Smooth muscle cell (in vitro differentiated cells): ENCODE results near the gene CALHM3. TPM values are rescaled to one million over a fixed set of nuclear protein-coding genes. Genes with fewer than 3 reads are reported as not detected.
A peak's percentile ranks its signal among the peaks of the same experiment; 100 is the strongest.

Experiments
- DNase-seq: peaks from one replicate; lab custom pipeline; 2025; ENCODE audit not compliant: unreplicated experiment; lab: John Stamatoyannopoulos, UW
- H2AFZ ChIP-seq: fragments of 200-600 bp; sonication (generic); 2 replicates; pipeline ENCODE4 v1.6.0; 2016; ENCODE audit warnings: antibody characterized with exemption, low read depth, mild to moderate bottlenecking
- H3F3A ChIP-seq: fragments of 200-600 bp; sonication (generic); 2 replicates; pipeline ENCODE4 v1.6.0; 2017; ENCODE audit warnings: antibody characterized with exemption, low read depth
- H3K27ac ChIP-seq: fragments of 200-600 bp; sonication (generic); 2 replicates; pipeline ENCODE4 v1.5.1; 2016; ENCODE audit warnings: low read depth, mild to moderate bottlenecking
- H3K27me3 ChIP-seq: fragments of 200-600 bp; sonication (generic); 2 replicates; pipeline ENCODE4 v1.6.1; 2016; ENCODE audit warnings: low read depth, mild to moderate bottlenecking
- H3K36me3 ChIP-seq: fragments of 200-600 bp; sonication (generic); 2 replicates; pipeline ENCODE4 v1.5.1; 2016; ENCODE audit warnings: low read depth
- H3K4me1 ChIP-seq: fragments of 200-600 bp; sonication (generic); 2 replicates; pipeline ENCODE4 v1.5.1; 2016; ENCODE audit warnings: low read depth
- H3K4me2 ChIP-seq: fragments of 200-600 bp; sonication (generic); 2 replicates; pipeline ENCODE4 v1.6.0; 2016; ENCODE audit warnings: mild to moderate bottlenecking
- H3K4me3 ChIP-seq: fragments of 200-600 bp; sonication (generic); 2 replicates; pipeline ENCODE4 v1.5.1; 2016; ENCODE audit warnings: mild to moderate bottlenecking
- H3K79me2 ChIP-seq: fragments of 200-600 bp; sonication (generic); 2 replicates; pipeline ENCODE4 v1.6.0; 2016; ENCODE audit warnings: low read depth, mild to moderate bottlenecking
- H3K9ac ChIP-seq: fragments of 200-600 bp; sonication (generic); 2 replicates; pipeline ENCODE4 v1.6.0; 2016; ENCODE audit warnings: low read depth
- H3K9me3 ChIP-seq: fragments of 200-600 bp; sonication (generic); replicated peaks from 2 replicates; pipeline ENCODE4 v1.5.1; 2016; ENCODE audit warnings: low read depth
- H4K20me1 ChIP-seq: fragments of 200-600 bp; sonication (generic); 2 replicates; pipeline ENCODE4 v1.6.0; 2016; ENCODE audit warnings: low read depth
- CTCF ChIP-seq: fragments of 200-600 bp; sonication (generic); IDR thresholded peaks from 2 replicates; pipeline ENCODE4 v1.5.1; 2017; ENCODE audit warnings: borderline replicate concordance, mild to moderate bottlenecking, antibody characterized with exemption; ENCODE audit not compliant: insufficient read depth, poor library complexity, severe bottlenecking
- WGBS: methylation state at CpG from one replicate; pipeline ENCODE4 v1.1.7; 2016; ENCODE audit warnings: low lambda C conversion rate; 5-methylcytosine and 5-hydroxymethylcytosine counted together
- polyA plus RNA-seq: library from polyadenylated mRNA; unstranded; fragments of >200 nt; fragmentation: Nextera tagmentation; extraction: Ambion mirVana; gene quantifications from 2 replicates; pipeline ENCODE4 v1.2.1, GENCODE V29; 2016
- total RNA-seq: library from RNA; depleted of rRNA; stranded (reverse); fragments of >200 nt; gene quantifications from 2 replicates; pipeline ENCODE4 v1.2.3, GENCODE V29; 2014

Gene CALHM3
- total and polyA plus RNA-seq, 2 experiments from 2014 or later, result not detected

- no peak for DNase-seq
- Histone ChIP-seq H3K9ac (no peak overlapping the region), H3K27ac (no peak overlapping the region), H3K27me3 (no peaks in the 10 kb centered on the region), H3K36me3 (no peaks in the 10 kb centered on the region), H3K79me2 (no peaks in the 10 kb centered on the region), H3F3A (no peaks in the 10 kb centered on the region), H3K9me3 (no peaks in the 10 kb centered on the region), H3K4me1 (no peaks in the 10 kb centered on the region), H2AFZ (no peak overlapping the region), H3K4me2 (peak overlapping the region; percentile 84), H4K20me1 (no peaks in the 10 kb centered on the region), H3K4me3 (no peak overlapping the region)
- WGBS, result 94% methylated on average over 12 of the region's 12 CpGs
- no peak for TF ChIP-seq CTCF
Observed at GRCh38 chr10:103450201-103450695, 28.8 kb downstream of the CALHM3 start.

- no peak for DNase-seq
- H3K4me1 ChIP-seq, result no peaks in the 10 kb centered on the region
- TF ChIP-seq CTCF, result no peak
- no peaks in the 10 kb centered on the region for H3K79me2 ChIP-seq
- H3F3A ChIP-seq, result no peaks in the 10 kb centered on the region
- H2AFZ ChIP-seq, result no peak overlapping the region
- no peak overlapping the region for H3K4me2 ChIP-seq
- H3K4me3 ChIP-seq, result no peak overlapping the region
- H4K20me1 ChIP-seq, result no peaks in the 10 kb centered on the region
- no peak overlapping the region for H3K27ac ChIP-seq
- H3K27me3 ChIP-seq, result no peaks in the 10 kb centered on the region
- H3K36me3 ChIP-seq, result no peaks in the 10 kb centered on the region
- no peak overlapping the region for H3K9ac ChIP-seq
- no peaks in the 10 kb centered on the region for H3K9me3 ChIP-seq
- 97% methylated on average over 34 of the region's 34 CpGs for WGBS
Observed at GRCh38 chr10:103449208-103450144, 29.6 kb downstream of the CALHM3 start.

- no peak overlapping the region for H3K9ac ChIP-seq
- H4K20me1 ChIP-seq, result no peaks in the 10 kb centered on the region
- no peak overlapping the region for H3K4me3 ChIP-seq
- H2AFZ ChIP-seq, result no peak overlapping the region
- no peaks in the 10 kb centered on the region for H3K4me1 ChIP-seq
- H3K4me2 ChIP-seq, result no peak overlapping the region
- DNase-seq, result no peak
- no peaks in the 10 kb centered on the region for H3F3A ChIP-seq
- H3K9me3 ChIP-seq, result no peaks in the 10 kb centered on the region
- no peak overlapping the region for H3K27ac ChIP-seq
- 11% methylated on average over 1 of the region's 1 CpG for WGBS
- no peak for TF ChIP-seq CTCF
- no peaks in the 10 kb centered on the region for H3K79me2 ChIP-seq
- H3K27me3 ChIP-seq, result no peaks in the 10 kb centered on the region
- no peaks in the 10 kb centered on the region for H3K36me3 ChIP-seq
Observed at GRCh38 chr10:103448746-103449145, 30.3 kb downstream of the CALHM3 start.
